ENCODE results near the gene EIF1AX.
A peak's percentile ranks its signal among the peaks of the same experiment; 100 is the strongest.
"Not testable (repeated sequence)": the region's sequence is repeated elsewhere in the genome, so short reads cannot be mapped to it uniquely, and the experiment has no call there.

Gene EIF1AX, protein sequence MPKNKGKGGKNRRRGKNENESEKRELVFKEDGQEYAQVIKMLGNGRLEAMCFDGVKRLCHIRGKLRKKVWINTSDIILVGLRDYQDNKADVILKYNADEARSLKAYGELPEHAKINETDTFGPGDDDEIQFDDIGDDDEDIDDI

DNA sequence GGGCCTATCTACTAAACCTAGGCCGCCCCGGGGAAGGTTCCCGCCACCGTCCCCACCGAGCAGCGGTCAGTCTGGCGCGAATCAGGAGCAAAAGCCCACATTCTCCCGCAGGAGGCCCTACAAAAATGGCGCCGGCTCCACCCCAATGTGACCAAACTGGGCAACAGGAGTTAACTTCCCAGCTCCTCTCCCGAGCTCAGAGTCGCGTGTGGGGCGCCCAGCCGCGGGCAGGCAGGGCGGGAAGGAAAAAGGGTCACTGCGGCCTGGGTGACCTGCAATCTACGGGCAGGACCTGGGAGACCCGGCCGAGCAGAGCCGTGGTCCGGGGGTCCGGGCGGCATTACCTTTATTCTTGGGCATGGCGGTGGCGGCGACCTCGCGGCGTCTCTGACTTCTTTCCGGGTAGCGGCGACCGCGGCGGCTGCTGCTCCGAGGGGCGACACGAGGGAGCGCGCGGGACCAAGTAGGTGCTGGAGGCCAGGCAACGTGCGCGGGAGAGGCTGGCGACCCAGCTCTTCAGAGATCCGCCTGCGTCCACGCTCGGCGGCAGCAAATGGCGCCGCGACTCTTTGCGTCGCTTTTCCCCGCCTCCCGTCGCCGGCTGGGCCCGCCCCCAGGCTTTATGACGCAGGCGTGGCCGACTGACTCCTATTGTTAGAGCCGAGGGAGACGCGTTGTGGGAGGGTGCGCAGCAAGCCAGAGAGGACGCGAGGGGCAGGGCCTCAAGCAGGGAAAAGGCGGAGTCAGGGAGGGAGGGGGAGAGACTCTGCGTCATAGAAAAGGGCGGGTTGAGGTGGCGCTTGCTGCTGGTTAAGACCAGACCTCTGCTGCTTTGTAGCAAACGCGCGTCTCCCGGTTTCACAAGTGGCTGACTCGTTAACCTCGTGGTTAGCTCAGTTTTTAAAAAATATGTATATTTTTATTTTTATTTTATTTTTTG is at the start of gene EIF1AX:
TSS of gene EIF1AX (minus strand) at position 558 of the 940 bp plus-strand sequence. CDS start at position 360, 198 bp downstream.
- peak; percentile 87 to 97 for DNase-seq (ENCODE audit: low read depth in 2 of 2)

DNA sequence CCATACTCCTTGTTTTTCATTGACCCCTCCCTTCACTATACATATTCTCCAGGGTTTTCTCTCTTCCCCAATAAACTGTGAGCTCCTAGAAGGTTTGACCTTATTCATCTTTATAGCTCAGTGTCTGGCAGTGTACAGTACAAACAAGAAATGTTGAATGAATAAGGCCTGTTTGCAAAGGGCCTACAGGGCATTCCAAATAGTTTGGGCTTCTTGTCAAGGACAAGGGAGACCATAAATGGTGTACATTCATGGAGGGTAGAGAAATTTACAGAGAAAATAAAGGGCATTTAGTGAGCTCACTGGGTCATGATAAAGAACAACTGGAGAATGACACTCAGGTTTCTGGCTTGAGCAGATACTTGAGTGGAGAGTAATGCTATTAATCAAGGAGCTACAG is 47.5 kb upstream of the EIF1AX start:
- DNase-seq (ENCODE audit: low read depth in 2 of 2) = no peak

DNA sequence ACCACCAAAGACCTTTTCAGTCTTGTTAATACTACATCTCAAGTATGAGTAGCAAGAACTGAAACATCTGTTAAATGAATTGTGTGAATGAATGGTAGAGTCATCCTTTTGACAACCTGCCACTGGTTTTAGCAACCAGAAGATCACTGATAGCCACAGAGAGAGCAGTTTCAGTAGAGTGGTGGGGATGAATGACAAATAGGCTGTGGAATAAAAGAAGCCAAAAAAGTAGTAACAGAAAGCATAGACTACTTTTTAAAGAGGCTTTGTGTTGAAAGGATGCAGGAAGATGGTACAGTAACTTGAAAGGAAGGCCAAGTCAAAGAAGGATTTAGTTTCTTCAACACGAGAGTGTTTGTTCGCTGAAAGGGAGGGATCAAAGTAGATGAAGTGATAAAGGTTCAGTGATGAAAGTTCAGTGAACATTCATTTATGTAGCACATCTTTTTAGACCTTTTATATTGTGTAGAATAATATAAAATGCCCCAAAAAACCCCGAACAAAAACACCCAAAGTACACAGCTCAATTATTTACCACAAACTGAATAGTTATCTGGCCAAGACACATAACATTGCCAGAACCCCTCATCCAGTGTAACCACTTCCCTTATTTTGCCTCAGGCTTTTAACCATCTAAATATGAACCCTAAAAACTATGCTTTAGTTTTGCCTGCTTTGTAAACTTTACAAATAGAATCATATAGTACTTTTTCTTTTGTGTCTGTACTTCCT is 40.1 kb upstream of the EIF1AX start:
- no peak for DNase-seq (ENCODE audit: low read depth in 2 of 2)

DNA sequence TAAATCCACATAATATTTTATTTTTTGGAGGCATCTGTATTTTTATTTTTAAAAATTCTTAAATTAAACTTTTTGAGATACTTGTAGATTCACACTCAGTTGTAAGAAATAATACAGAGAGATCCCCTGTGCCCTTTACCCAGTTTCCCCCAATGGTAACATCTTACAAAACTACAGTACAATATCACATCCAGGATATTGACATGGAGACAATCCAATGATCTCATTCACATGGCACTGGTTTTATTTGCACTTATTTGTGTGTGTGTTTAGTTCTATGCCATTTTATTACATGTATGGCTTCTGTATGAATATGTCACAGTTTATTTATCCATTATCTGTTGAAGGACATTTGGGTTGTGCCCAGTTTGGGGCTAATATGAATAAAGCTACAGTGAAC is 35.5 kb upstream of the EIF1AX start:
- DNase-seq (ENCODE audit: low read depth in 2 of 2) = no peak

DNA sequence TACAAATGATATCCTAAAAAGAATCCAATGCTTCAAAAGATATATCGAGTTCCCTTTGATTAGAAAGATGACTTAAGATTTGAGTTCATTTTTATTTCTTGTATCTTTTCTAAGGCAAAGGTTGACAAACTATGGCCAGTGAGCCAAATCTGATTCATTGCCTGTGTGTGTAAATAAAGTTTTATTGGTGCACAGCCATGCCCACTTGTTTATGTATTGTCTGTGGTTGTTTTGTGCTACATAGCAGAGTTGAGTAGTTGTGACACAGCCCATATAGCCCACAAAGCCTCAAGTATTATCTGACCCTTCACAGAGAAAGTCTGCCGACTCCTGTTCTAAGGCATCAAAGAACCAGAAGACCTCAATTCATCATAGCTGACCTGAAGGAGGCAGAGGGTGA is 32.2 kb upstream of the EIF1AX start:
- no peak for DNase-seq (ENCODE audit: low read depth in 2 of 2)

DNA sequence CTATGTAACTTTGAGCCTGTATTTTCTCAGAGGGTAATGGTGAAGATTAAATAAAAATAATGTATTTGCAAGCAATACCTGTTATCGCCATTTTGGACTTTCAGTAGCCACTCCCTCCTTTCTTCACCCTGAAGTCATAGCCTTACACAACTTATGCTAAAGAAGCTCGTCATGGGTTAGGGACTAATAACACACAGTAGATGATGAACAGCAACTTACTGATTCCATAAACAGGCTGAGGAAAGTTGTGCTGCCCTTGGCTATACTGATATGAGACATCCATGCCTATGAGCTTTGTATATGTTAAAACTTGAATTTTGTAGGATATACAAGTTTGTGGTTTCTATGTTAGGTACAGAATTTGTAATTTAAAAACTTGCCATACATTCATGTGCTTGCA is 31.7 kb upstream of the EIF1AX start:
- no peak for DNase-seq (ENCODE audit: low read depth in 2 of 2)

DNA sequence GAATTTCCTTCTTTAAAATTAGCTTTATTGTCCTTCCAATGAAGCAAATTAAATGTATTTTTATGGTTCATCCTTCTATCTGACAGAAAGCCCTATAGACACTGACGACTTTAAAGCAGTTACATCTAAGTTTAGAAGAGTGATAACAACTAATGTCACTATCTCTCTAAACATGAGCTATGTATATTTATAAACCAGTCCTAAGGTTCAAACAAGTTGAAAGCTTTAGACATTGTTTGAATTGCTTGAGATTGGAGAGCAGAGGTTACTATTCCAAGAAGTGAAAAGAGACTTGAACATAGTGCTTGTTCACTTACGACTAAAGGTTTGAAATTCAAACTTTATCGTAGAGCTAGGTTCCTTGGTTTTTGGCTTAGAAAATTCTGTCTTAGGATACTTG is 30.2 kb upstream of the EIF1AX start:
- no peak for DNase-seq (ENCODE audit: low read depth in 2 of 2)

DNA sequence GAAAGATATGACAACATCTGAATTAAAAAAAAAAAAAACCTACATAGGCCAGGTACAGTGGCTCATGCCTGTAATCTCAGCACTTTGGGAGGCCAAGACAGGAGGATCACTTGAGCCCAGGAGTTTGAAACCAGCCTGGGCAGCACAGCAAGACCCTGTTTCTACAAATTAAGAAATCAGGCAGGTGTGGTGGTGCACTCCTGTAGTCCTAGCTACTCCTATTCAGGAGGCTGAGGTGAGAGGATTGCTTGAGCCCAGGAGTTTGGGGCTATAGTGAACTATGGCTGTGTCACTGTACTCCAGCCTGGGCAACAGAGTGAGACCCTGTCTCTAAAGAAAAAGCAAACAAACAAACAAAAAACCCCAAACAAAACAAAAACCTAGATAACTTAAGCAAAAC is 20.9 kb upstream of the EIF1AX start:
- DNase-seq (ENCODE audit: low read depth in 2 of 2) = not testable (repeated sequence)

DNA sequence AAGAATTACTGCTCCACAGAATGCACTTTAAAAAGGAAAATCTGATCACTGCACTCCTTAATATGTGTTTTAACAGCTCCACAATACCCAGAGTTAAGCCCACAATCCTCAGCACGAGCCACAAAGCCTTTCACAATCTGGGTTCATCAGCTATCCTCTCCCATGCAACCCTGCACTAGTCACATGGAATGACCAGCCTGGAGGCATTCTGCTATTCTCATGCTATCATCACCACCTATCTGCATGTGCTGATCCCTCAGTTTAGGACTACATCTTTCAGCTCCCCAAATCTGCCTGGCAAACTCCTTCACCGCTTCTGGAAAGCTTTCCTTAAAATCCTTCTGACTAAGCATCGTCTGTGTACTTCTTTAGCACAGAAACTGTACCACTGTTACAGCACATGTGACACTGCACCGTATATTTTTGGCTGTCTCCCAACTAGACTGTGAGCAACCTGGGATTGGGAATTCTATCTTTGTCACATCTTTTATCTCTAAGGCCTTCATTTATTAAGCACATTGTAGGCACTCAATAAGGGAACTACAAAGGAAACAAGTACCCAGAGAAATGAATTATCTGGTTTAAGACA is 18.3 kb upstream of the EIF1AX start:
- DNase-seq (ENCODE audit: low read depth in 2 of 2) = no peak

DNA sequence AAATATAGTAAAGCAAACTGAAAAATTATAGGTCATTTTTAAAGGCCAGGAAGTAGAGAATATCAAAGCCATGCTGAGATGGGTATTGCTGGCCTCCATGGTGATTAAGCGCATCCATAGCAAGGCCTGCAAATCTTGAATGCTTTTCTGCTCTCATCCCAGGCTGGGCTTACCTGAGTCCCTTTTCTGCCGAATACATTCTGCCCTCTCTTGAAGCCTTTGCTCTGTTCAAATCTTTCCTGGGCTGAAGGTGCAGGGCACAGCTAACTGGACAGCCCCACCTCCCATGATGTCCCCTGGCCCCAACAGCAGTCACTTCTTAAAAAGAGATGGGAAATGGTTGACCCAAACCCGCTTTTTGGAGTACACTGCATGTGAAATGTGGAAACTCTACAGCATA is 10.1 kb upstream of the EIF1AX start:
- DNase-seq (ENCODE audit: low read depth in 2 of 2) = no peak

DNA sequence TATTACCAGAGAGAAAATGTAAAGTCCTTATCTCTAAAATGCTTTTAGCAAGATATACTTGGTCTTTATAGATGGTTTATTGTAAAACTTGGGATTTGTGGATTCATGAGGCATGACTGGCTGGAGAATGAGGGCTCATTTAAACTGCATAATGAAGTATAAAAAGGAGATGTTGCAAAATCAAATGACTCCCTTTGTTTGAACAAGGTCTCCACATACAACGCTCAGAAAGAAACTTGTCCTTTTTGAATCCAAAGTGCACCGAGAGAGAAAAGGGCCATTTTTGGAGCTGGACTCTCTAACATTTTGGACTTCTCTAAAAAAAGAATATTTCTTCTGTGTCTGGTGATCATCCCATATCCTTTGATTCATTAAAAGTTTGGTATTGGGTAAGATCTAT is 7.7 kb upstream of the EIF1AX start:
- no peak for DNase-seq (ENCODE audit: low read depth in 2 of 2)

DNA sequence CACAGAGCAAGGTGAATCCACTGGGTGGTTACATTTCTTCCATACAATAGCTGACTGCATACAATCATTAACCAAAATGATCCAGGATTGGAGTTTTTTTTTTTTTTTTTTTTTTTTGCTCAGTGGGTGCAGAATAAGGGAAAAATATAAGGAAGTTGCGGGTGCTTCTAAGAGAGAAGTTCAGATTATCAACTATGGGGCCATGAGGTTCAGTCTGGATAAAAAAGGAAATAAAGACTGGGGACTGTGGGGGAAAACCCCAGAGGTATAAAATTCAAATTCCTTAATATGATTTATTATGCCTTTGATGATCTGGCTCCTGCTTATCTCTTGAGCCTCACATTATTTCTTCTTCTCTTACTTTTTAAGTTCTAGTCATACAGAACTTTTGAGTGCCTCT is 5.9 kb upstream of the EIF1AX start:
- no peak for DNase-seq (ENCODE audit: low read depth in 2 of 2)

DNA sequence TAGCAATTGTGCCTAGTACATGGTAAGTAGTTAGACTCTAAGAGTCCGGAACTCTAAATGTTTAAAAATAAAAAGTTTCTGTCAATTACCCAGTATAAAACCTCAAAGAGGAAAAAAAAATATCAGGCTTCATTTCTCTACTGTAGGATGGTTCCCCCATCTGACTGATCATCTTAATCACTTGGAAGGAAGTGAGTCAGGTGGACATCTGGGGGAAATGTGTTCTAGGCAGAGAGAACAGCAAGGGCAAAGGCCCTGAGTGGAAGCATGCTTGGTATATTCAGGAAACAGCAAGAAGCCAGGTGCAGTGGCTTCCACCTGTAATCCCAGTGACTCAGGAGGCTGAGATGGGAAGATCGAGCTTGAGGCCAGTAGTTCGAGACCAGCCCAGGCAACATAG is 2.9 kb upstream of the EIF1AX start:
- DNase-seq (ENCODE audit: low read depth in 2 of 2) = no peak

DNA sequence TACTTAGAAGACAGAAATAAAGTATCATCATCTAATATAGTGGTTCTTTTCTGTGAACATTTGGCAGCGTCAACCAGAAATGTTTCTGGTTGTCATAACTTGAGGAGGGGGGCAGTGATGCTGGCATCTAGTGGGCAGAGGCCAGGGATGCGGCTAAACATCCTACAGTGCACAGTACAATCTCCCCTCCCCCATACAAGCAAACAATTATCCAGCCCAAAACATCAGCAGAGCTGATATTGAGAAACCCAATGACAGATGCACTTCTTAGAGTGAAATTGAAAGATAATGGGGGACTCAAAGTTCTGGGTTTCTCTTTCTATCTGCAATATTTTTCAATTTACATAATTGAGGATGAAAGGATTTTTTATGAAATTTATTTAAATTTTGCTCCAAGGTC is 1.9 kb upstream of the EIF1AX start:
- no peak for DNase-seq (ENCODE audit: low read depth in 2 of 2)

DNA sequence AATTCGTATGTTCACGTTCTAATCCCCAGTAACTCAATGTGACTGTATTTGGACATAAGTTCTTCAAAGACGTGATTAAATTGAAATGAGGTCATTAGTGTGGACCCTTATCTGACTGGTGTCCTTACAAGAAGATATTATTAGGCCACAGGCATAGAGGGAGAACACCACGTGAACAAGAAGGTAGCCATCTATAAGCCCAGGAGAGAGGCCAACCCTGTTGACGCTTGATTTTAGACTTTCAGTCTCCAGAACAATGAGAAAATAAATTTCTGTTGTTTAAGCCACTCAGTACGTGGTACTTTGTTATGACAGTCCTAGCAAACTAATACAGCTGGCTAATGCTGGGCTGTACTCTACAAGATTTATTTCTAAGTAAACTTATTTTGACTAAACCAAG is 1.5 kb upstream of the EIF1AX start:
- no peak for DNase-seq (ENCODE audit: low read depth in 2 of 2)

DNA sequence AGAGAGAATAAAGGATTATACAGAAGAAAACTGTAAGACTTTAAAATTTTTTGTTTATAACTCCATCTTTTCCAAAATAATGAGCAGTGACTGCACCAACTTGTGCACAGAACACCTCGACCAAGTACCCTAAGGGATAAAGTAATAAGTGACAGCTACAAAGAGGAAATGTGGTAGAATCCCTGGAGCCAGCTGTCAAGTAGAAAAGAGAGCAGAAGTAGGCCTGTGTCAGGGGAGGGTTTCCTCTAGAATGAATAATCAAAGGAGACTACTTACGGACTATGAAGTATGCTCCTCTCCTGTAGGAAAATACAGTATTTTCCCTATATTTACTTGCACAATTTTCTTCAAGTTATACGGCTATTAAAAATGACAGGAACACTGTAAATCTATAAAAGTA is 1.2 kb downstream of the EIF1AX start:
- DNase-seq (ENCODE audit: low read depth in 2 of 2) = no peak

DNA sequence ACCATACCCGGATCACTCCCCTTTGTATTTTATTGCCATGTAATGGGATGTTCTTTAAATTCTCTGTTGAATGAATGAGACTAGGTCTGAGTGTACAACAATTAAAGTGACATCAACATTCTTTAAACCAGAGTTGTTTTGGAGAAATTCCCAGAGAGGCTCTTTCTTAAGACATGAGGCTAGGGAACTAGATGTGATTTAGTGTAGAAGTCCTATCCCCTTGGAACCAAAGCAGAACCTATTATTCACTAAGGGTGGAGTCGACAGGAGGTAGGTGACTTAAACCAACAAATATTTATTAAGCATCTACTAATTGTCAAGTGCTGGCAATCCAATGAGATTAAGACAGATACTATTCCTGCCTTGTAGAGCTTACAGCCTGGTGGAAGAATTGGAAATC is 1.7 kb downstream of the EIF1AX start:
- no peak for DNase-seq (ENCODE audit: low read depth in 2 of 2)

DNA sequence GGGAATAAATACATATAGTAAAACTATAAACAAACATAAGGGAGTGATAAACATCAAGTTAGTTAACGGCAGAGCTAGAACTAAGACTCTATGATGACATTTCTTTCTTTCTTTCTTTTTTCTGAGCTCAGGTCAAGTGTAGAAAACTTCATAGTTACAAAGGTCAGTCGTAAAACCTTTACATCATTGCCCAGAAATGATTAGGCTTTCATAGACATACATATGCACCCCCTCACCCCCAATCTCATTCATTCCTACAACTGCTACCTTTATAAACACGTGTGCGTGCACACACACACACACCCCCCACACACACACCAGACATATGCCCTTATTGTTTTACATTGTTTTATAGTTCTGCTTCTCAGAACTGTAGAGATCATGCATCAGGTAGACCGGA is 5.7 kb downstream of the EIF1AX start:
- no peak for DNase-seq (ENCODE audit: low read depth in 2 of 2)

DNA sequence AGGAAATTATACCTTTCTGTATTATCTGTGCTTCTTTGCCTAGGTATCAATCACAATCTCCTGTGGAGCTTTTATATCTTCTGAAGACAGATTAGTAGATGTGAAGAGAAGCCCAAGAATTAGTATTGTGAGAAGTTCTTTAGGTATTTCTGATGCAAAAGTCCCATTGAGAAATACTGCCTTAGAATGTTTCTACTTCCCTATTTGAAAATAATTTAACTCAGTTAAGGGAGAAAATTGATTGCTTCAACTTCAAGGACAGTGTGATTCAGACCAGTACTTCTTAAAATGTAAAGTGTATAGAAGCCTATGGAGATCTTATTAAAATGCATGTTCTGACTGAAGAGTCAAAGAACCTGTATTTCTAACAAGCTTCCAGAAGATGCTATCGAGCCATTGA is 9.0 kb downstream of the EIF1AX start:
- DNase-seq (ENCODE audit: low read depth in 2 of 2) = no peak

DNA sequence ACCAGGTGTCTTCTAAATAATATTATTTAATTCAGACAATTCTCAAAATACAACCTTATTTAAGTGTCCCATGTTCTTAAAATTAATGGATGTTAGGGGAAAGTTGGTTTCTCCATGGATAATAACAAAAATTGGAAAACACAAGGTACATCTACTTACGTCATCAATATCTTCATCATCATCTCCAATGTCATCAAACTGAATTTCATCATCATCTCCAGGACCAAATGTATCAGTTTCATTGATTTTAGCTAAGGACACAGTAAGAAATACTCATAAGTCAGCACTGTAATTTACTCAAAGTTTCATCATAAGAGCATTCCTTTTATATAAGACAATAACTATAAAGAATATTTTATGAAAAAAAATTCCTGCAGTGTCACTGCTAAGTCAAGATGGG is 11.3 kb downstream of the EIF1AX start:
- no peak for DNase-seq (ENCODE audit: low read depth in 2 of 2)

DNA sequence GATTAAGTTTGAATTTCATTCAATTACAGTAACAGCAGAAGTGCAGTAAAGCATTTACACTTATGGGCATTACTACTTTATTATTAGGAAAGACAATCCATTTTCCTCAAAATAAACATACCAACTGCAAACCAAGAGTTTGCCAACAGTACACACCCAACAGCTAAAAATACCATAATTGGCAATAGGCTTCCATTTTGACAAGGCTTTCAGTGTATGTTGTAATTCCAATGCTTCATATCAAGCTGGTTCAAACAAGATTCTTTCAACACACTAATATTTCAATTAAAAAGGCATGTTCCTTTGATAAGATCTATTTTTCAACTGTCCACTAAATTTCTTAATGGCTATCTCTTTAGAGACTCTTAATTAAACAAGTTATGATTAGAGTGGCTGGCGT is 12.1 kb downstream of the EIF1AX start:
- DNase-seq (ENCODE audit: low read depth in 2 of 2) = no peak

DNA sequence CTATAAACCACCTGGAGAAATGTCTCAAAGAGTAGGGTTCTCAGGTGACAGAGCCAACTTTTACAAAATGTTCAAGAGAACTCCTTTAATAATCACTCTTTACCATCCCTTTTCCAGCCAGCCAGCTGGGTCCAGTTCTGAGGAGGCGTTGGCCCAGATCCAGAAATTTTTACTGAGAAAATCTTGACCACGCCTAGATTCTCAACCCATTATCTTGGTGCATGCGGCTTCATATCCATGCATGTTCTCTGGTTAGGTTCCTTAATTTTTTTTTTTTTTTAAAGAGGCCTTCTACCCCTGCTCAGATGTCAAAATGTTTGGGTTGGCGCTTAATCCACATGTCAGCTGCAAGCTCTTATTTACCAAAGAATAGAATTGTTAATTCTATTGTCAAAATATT is 13.0 kb downstream of the EIF1AX start:
- DNase-seq (ENCODE audit: low read depth in 2 of 2) = no peak

All from stimulated activated CD8-positive, alpha-beta memory T cell treated with anti-CD3 and anti-CD28 coated beads, Interleukin-2, amount 100 ng/mL, for 1 hour (primary cell).